SIG-M5 (cell line): ENCODE measurements around the gene RNF169.
"Not testable (repeated sequence)": the region's sequence is repeated elsewhere in the genome, so short reads cannot be mapped to it uniquely, and the experiment has no call there.

ENCODE experiments used
- DNase-seq: peaks from one replicate; lab custom pipeline; 2025; lab: John Stamatoyannopoulos, UW

RNF169 gene

DNA sequence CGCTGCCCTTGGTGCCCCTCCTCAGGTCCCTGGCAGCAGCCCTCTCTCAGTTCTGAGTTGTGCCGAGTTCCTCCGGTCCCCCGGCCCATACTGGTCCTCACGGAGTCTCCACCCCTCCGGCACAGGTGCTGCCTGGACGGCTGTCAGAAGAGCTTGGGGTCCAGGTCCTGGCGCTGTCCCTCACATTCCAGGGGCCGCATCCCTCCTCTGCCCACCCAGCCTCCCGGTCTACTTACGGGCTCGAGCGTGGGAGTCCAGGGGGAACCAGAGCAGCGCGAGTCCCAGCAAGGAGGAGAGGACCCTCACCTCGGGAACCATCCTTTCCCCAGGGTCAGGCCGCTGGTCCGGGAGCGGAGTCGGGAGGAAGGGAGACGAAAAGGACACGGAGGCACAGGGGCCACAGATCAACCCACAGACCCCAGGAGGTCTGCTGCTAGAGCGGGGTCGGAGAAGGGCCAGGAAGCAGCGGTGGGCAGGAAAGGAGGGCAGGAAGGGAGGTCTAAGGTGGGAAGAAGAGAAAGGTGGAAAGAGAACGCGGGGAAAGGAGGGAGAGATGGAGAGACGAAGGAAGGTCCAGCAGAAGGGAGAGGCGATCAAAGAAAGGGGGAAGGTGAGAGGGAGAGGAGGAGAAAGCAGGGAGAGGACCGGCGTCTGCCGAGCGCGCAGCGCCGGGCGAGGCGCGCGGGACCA, 17.9 kb upstream of the RNF169 start:
- no peak for DNase-seq

DNA sequence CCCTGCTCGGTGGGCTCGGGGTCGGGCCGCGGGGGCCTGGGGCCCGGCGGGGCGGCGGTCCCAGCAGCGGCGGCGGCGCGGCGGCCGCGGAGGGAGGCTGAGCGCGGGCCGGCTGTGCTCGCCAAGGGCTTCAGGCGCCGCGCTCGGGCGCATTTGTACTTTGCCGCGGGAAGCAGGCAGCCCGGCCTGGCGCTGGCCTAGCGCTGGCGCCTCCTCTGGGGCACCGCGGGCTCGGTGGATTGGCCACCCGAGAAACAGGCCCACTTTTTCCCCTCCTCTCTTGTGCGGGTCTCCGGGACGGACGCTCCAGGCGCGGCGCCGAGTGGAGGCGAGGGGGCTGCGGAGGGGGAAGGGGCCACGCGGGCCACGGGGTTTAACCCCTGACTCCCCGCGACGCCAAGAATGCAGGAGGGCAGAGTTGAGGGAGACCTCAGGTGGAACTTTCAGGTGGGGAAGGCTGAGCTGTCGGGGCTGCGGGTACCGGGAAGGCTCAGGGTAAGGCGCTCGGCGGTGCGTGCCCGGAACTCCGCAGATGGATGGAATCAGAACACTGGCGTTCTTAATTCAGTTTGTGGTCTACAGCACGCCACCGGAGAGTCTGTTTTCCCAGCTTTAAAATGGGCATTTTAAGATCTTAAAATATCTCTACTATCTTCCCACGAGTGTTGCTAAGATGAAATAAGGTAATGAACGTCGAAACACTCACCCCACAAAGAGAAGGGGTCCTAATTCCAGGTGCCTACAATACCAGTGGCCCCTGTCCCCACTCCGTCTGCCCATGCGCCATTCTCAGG, 17.2 kb upstream of the RNF169 start, which contains the start of gene CHRDL2:
Gene CHRDL2, minus strand, starts transcription at position 126 of the 794 bp plus-strand sequence. CDS start 538 bp downstream, outside the sequence.
- DNase-seq = no peak

DNA sequence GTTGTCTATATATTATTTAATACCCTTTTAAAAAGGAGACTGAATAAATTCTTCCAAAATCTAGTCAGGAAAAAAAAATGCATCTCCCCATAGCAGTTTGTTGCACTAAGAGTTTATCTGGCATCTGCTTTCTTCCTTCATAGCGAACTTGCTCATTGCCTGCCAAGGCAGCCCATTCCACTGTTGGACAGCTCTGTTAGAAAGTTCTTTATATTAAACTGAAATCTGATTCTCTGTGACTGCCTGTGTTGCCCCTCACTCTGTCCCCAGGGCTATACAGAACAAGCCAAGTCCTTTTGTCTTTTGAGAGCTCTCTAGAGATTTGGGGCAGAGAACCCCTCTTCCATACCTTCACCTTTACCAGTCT, 14.1 kb upstream of the RNF169 start:
- no peak for DNase-seq

DNA sequence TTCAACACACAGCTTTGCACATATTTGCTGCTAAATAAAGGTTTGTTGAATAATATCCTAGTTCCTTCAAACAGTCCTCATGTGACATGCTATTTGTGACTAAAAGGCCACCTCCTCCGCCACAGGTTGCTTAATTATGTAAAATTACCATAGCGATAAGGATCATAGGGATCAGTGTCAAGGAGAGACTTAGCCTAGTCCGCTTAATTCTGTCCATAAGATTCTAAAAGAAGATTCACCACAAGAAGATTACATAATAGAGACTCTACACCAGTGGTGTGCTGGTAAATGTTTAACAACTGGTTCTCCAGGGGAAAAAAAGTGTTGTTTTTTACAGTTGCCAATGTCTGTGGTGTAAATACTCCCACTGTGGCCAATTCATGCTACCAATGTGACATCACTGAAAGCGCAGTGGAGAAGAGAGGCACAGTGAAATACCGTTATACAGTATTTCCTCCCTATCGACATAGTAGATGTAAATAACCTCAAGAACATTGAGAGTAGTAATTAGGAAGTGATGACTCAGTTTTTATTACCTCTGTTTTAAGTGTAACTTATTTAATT, 13.2 kb upstream of the RNF169 start:
- peak; percentile 46 for DNase-seq

DNA sequence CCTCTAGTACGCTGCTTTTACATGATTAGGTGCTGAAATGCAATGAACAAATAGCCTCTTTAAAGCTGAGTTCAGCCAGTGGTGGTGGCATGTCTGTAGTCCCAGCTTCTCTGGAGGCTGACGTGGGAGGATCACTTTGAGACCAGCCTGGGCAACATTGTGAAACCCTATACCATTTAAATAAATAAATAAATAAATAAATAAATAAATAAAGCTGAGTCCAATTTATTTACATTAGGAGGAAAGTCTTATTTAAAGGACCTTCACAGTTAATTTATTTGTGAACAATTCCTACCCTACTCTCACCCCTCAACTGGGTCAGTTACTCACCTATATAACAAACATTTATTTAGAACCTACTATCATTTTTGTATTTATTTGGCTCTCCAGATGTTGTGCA, 12.6 kb upstream of the RNF169 start:
- DNase-seq = no peak

DNA sequence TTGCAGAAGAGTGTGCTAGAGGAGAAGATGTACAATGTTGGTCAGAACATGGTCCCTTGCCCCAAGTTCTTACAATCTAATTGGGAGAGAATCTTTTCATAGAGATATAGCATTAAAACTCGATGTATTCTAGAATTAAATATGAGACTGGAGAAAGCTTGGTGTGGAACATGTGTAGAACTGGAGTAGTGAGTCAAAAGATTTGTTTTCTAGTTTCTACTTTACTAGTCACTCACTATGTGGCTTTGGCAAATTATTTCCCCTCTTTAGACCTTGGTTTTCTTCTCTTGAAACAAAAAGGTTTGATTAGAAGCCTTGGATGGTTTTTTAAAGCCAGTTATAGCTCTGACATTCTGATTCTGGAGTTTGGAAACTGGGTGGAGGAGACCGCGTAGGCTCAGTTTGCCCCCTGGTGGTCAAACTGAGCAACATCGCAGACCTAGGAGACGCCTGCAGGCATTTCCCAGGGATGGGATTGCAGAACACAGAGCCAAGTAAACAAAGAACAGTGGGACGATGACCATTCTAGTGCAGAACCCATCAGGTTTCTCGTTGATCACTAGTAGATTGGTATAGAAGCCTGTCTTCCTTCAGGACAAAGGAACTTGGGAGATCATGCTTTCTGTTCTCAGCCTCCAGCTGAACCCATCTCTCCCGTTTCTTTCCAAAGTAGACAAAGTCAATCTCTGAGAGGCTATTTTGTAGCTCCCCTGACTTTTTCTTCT, 8.9 kb upstream of the RNF169 start:
- DNase-seq = no peak

DNA sequence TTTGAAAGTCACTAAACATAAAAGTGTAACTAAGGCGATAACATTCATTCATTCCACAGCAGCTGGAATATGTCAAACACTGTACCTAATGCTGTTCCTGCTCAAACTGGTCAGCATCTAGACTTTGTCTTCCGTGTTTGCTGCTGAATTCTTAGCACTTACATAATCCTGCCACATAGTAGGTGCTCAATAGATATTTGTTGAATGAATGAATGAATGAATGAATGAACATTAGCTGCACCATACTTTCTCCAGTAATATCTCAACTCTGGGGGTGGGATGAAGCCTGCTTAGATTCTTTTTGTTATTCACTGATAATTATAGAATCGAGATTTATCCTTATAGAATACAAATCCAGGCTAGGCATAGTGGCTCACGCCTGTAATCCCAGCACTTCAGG, 6.6 kb upstream of the RNF169 start:
- no peak for DNase-seq

DNA sequence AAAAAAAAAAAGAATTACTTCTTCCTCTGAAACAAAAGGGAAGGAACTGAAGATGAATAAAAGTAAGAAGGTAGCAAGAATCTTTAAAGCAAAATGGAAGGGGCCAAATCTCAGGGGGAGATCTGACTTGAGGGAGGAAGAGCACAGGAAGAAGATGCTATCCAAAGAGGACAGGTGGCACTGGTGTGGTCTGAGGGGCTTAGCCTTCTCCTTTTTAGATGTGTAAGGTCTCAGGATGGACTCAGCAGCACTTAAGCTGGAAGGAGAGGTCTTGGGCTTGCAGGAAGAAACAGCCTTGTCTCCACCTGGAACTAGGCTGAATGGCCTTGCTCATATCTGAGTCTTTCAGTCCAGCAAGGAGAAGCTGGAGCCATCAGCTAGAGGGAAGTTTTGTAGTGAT, 5.0 kb upstream of the RNF169 start:
- no peak for DNase-seq

DNA sequence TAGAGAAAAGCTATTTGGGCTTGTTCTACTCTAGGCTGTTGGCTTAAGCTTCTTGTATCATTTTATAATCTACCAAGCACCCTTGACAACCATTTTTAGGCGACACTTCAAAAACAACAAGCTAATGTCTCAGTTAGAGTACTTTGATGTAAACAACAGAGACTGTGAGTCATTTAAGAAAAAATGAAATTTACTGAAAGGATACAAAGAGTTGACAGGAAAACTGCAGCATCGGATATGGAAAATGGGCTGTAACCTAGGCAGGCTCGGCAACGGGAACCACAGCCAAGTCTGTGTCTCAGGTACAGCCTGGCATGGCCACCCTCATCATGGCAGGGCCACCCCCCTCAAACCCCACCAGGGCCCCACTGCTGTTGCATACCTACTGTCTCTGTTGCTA, 4.4 kb upstream of the RNF169 start:
- DNase-seq = no peak

DNA sequence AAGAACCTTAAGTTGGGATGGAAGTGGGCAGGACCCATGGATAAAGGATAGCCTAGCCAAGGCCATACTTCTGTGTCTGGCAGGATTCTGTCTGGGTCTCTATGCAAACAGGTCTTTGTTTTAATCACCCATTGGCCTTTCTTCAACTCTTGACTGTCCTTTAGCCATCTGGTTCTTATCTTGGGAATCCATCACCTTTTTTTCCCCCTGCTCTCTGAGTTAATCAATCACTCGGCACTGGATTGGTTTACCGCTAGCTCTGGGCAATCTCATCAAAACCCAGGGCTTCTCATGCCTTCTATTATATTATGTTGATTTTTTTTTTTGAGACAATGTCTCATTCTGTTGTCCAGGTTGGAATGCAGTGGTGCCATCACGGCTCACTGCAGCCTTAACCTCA, 1.8 kb upstream of the RNF169 start:
- no peak for DNase-seq

DNA sequence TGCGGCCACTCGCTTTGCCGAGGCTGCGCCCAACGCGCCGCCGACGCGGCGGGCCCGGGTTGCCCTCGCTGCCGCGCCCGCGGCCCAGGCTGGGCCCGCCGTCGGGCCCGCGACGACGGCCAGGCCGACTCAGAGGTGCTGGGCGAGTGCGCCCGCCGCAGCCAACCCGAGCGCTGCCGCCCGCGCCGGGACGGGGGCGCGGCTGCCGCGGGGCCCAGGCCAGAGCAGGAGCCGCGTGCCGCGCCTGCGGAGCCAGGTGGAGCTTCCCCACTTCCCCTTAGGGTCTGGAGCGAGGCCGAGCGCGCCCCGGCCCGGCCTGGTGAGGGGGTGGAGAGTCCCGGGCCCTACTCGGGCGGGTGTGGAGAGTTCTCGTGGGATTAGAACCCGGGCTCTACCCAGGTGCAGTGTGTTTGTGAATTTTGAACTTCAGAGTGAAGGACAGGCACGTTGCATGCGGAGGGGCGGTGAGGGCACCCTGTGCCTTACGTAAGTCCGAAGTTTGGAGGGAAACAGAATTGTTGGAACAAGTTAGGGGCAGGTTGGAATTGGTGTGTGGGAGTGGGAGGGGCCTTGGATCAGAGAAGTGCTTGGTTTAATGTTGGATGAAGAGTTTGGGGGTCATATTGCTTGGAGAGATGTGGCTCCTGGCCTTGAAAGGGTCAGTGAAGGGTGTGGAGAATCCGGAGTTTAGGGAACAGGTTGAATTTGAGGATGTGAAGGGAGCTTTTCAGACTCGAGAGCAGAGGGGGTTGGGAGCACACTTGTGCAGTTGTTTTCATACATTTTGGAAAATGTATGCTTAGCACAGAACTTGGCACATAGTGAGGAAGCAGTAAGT, 697 bp downstream of the RNF169 start:
- no peak for DNase-seq

DNA sequence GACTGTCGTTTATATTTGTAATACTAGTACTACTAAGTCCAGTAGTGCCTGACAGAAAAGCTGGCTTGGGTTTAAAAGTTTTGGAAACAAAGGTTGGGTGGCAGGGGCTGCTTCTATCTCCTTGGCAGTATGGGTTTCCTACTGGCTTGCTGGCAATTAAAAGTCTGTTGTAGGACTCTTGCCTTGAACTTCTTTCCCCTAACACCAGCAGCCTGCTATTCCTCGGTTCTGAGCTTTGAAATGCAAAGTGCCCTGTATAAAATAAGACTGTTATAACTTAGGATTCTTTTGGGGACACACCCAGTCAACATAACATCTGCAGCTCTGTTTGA, 1.3 kb downstream of the RNF169 start:
- DNase-seq = no peak

DNA sequence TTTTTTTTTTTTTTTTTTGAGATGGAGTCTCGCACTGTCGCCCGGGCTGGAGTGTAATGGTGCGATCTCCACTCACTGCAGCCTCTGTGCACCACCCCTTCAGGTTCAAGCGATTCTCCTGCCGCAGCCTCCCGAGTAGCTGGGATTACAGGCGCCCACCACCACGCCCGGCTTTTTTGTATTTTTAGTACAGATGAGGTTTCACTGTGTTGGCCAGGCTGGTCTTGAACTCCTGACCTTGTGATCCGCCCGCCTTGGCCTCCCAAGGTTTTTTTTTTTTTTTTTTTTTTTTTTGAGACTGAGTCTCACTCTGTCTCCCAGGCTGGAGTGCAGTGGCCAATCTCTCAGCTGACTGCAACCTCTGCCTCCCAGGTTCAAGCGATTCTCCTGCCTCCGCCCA, 1.9 kb downstream of the RNF169 start:
- DNase-seq = not testable (repeated sequence)

DNA sequence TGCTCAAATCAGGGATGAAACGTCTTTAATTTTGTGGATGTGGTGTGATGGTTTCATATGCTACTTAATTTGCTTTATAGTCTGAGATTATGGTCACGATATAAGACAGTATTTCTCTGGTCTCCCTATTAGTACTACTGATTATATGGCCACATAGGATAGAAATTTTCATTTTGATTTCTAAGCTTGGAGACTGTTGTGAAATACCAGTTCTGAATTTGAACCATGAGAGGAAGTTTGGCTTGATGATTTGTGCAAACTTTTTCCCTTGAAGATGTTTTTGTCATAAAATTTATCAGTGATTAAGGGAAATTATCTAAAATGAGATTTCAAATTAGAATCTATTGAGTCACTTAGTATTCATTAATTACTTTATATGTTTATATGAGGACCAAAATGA, 2.7 kb downstream of the RNF169 start:
- no peak for DNase-seq

DNA sequence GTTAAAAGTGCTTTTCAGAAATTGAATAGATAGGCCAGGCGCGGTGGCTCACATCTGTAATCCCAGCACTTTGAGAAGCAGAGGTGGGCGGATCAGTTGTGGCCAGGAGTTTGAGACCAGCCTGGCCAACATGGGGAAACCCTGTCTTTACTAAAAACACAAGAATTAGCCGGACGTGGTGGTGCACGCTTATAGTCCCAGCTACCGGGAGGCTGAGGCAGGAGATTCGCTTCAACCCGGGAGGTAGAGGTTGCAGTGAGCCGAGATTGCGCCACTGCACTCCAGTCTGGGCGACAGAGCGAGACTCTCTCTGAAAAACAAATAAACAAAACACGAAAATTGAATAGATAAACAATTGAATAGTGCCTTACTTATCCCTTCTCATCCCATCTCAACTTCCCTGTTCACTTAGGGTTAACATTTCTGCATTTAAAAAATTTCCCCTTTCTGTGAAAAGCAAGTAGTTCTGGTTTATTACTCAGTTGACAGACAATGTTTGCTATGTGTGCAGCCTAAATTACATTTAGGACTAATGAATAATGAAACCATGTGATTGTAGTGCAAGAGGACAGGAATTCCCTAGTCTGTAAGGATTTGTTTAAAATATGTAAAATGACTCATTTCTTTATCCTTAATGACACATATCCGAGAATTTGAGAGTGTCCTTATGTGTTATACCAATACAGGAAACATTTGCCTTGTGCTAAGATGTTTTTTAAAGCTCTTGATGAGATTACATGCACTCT, 6.0 kb downstream of the RNF169 start:
- DNase-seq = no peak

DNA sequence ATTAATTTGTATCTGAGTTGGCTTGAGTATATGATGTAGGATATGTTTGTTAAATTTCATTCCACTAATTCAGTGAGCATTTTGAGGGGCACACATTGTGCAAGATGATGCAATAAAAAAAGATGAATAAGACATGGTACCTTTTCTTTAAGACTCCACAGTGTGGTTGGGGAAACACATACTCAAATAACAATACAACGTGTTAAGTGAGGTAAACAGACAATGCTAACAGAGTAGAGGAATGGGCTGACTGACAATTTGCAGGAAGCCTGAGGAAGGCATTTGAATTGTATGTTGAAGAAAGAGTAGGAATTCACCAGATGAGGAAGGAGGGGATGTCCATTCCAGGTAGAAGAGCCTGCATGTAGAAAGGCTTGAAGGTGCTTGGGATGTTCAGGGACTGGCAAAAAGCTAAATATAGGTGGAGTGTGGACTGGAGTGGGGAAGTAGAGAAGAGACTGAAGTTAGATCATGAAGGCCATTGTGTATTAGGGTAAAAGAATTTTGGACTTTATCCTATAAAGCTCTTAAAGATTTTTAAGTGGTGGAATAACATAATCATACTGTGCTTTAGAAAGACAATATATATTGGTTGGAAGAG, 6.8 kb downstream of the RNF169 start:
- no peak for DNase-seq

DNA sequence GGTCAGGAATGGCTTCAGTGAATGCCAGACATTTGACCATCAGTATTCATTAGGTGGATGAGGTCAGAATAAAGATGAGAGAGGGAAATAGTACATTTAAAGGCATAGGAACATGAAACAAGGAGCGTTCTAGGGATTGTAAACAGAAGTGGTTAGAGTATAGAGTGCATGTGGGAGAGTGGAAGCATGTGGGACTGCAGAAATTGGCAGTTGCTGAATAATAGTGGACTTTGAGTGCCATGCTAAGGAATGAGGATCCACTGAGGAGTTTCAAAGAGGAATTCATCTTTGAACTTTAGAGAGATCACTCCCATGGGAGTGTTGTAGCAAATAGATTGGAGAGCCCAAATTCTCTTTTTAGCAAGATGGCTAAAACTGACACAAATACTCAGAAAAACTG, 7.9 kb downstream of the RNF169 start:
- no peak for DNase-seq

DNA sequence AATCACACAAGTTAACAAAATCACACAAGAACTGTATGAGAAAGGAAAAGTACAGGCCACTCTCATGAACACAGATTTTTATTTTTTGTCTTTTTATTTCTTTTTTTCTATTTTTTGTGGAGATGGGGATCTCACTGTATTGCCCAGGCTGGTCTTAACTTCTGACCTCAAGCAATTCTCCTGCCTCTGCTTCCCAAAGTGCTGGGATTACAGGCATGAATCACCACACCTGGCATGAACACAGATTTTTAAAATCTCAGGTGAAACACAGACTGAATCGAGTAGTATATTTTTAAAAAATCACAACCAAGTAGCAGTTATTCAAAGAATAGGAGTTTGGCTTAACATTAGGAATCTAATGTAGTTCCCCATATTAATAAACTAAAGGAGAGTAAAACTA, 18.3 kb downstream of the RNF169 start:
- DNase-seq = no peak

DNA sequence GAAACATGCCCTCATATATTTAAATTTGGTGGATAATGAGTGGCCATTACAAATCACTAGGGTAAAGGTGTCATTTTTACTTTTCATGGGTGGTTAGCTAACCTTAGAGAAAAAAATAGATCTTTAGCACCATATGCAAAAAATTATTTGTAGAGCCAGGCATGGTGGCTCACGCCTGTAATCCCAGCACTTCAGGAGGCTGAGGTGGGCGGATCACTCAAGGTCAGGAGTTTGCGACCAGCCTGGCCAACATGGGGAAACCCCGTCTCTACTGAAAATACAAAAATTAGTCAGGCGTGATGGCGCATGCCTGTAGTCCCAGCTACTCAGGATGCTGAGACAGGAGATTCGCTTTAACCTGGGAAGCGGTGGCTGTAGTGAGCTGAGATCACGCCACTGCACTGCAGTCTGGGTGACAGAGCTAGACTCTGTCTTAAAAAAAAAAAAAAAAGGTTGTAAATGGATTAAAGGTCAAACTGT, 19.6 kb downstream of the RNF169 start:
- not testable (repeated sequence) for DNase-seq

DNA sequence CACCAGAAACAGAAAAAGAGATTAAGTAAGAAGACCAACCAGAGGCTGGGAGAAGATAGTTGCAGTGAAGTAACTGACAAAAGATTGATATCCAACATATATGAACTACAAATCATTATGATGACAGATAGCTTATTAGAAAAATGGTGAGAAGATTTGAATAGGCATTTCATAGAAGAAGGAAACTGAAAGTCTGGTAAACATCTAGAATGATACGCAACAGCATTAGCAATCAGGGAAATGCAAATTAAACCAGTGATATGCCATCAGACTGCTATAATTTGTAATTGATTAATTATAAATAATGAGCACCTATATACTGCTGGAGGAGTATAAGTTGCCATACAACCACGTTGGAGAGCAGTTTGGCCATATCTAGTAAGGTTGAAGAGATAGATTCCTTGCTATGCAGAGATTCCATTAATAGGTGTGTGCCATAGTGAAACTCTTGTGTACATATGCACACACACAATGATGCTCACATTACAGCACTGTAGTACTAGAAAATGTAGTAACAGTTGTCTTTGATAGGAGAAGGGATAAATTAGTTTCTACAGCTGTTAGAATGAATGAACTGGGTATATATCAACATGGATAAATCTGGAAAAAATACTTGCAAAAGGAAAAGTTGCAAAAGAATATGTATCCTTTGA, 20.5 kb downstream of the RNF169 start:
- DNase-seq = no peak
